Keratinocyte (primary cell): Measurements from ENCODE around the gene TKFC. TPM values are rescaled to one million over a fixed set of nuclear protein-coding genes. Genes with fewer than 3 reads are reported as not detected.

Source experiments
- DNase-seq: peaks from one replicate; pipeline ENCODE4 v3.0.0-alpha.2; 2011; ENCODE audit warnings: low read depth, missing footprints, low spot score
- FAIRE-seq: peaks from 2 replicates; lab custom pipeline; 2011; peaks lifted over from hg19 to GRCh38; lab: Jason Lieb, UNC
- H2AFZ ChIP-seq: 2 replicates; pipeline ENCODE4 v1.6.0; 2012; ENCODE audit warnings: low read length, control low read depth, inconsistent platforms; ENCODE audit not compliant: control insufficient read depth
- H3K27ac ChIP-seq: 2 replicates; pipeline ENCODE4 v1.5.1; 2011; ENCODE audit warnings: low read length; ENCODE audit not compliant: control insufficient read depth, insufficient read depth
- H3K27me3 ChIP-seq: 3 replicates; pipeline ENCODE4 v1.6.0; 2011; ENCODE audit warnings: low read length; ENCODE audit not compliant: control insufficient read depth, insufficient read depth; ENCODE audit errors: extremely low read depth
- H3K36me3 ChIP-seq, 2 experiments: 2 replicates in 1 of 2; 3 replicates in 1 of 2; pipeline ENCODE4 v1.5.1; 2011; ENCODE audit warnings: low read length in 2 of 2, mild to moderate bottlenecking in 1 of 2; ENCODE audit not compliant: control insufficient read depth in 2 of 2, insufficient read depth in 2 of 2; ENCODE audit errors: extremely low read depth in 1 of 2
- H3K4me1 ChIP-seq: 3 replicates; pipeline ENCODE4 v1.5.1; 2011; ENCODE audit warnings: low read length; ENCODE audit not compliant: control insufficient read depth, insufficient read depth; ENCODE audit errors: extremely low read depth
- H3K4me2 ChIP-seq: 3 replicates; pipeline ENCODE4 v1.6.0; 2011; ENCODE audit warnings: low read depth, low read length; ENCODE audit not compliant: control insufficient read depth, insufficient read depth; ENCODE audit errors: extremely low read depth
- H3K4me3 ChIP-seq, 3 experiments: fragments of 200-600 bp in 1 of 3; sonication (generic) in 1 of 3; 2 replicates in 2 of 3; 3 replicates in 1 of 3; pipeline ENCODE4 v1.5.1; 2011 to 2016; ENCODE audit warnings: low read length in 3 of 3, mild to moderate bottlenecking in 3 of 3, control low read depth in 2 of 3, inconsistent platforms in 1 of 3, low read depth in 1 of 3, mixed read lengths in 1 of 3, mixed run types in 1 of 3, moderate library complexity in 1 of 3; ENCODE audit not compliant: control insufficient read depth in 2 of 3, insufficient read depth in 2 of 3; ENCODE audit errors: extremely low read depth in 1 of 3
- H3K79me2 ChIP-seq: 2 replicates; pipeline ENCODE4 v1.6.0; 2012; ENCODE audit warnings: low read length; ENCODE audit not compliant: control insufficient read depth, insufficient read depth
- H3K9ac ChIP-seq: 3 replicates; pipeline ENCODE4 v1.6.0; 2011; ENCODE audit warnings: low read length; ENCODE audit not compliant: control insufficient read depth, insufficient read depth; ENCODE audit errors: extremely low read depth
- H3K9me1 ChIP-seq: 3 replicates; pipeline ENCODE4 v1.6.0; 2011; ENCODE audit warnings: low read length; ENCODE audit not compliant: control insufficient read depth, insufficient read depth; ENCODE audit errors: extremely low read depth
- H3K9me3 ChIP-seq: 2 replicates; pipeline ENCODE4 v1.5.1; 2012; ENCODE audit warnings: low read depth, low read length; ENCODE audit not compliant: control insufficient read depth
- H4K20me1 ChIP-seq: 3 replicates; pipeline ENCODE4 v1.6.0; 2011; ENCODE audit warnings: low read length; ENCODE audit not compliant: control insufficient read depth, insufficient read depth; ENCODE audit errors: extremely low read depth
- EZH2 ChIP-seq: IDR thresholded peaks from one replicate; pipeline ENCODE4 v1.6.1; 2012; ENCODE audit warnings: inconsistent platforms, mild to moderate bottlenecking, low read length, moderate library complexity
- dilution Hi-C: fragments of 300-500 bp; cut with MboI; formaldehyde crosslinking; loops from one replicate; pipeline ENCODE4 v1.7.0; 2020; ENCODE audit warnings: low sequenced_read_pairs; ENCODE audit not compliant: extremely low pct_ligation_motif_present
- polyA plus RNA-seq, 5 experiments: library from polyadenylated mRNA; depleted of rRNA in 3 of 5; stranded (reverse) in 3 of 5; stranded (forward) in 1 of 5; unstranded in 1 of 5; fragments of >200 nt; gene quantifications; 1 replicate in 1 of 5; 2 replicates in 3 of 5; 3 replicates in 1 of 5; pipeline versions ENCODE4 v1.2.1 to v1.2.3, GENCODE V29; 2011 to 2012; ENCODE audit warnings: missing spikeins in 2 of 5, low read depth in 1 of 5, low replicate concordance in 1 of 5
- TF ChIP-seq, protein P1 (sequence below), 3 experiments: IDR thresholded peaks in 1 of 3; conservative IDR thresholded peaks in 1 of 3; optimal IDR thresholded peaks in 1 of 3; 2 replicates in 2 of 3; 3 replicates in 1 of 3; pipeline versions ENCODE3 to v1.5.1; 2011; ENCODE audit warnings: low read length in 3 of 3, mild to moderate bottlenecking in 3 of 3, moderate library complexity in 2 of 3, control low read depth in 1 of 3, inconsistent platforms in 1 of 3; ENCODE audit not compliant: insufficient read depth in 2 of 3; ENCODE audit errors: extremely low read depth in 1 of 3

Gene TKFC
- polyA plus RNA-seq, 1 donor (not counting 4 experiments of a cell fraction or from before 2014, with no cell fraction given): 15.4 TPM

DNA sequence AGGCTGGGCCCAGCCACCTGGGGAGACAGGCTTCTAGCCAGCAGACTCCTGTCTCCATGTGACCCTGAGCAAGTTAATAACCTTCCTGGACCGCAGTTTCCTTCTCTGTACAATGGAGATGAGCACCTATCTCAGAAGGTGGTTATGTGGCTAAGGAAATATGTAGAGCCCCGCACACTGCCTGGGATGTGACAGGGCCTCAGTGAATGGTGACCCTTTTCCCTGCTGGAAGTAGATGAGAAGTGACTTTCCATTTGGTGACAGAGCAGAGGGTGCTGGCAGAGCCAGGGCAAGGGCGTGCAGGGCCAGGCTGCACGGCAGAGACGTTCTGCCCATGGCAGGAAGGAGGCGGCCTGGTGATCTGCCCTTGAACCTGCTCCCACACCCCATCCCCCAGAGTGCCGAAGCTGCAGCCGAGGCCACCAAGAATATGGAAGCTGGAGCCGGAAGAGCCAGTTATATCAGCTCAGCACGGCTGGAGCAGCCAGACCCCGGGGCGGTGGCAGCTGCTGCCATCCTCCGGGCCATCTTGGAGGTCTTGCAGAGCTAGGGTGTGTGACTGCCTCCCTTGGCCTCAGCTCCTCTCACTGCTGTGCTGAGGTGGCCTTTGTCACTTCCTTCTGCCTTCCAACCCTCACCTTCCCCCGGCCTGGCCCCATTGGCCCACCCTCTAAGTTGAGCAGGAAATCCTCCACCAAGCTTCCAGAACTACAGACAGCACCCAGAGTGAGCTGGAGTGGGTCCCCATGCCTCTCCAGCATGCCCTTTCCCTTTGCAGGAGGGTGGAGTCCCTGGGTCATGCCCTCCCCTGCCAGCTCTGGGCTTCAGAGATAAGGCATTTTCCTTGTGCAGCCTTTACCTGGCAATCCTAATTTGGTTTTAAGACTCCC lies 13.2 kb downstream of the TKFC start:
- Histone ChIP-seq H3K4me3 (no peak overlapping the region), H3K4me1 (peaks cover 5% of the 10 kb centered on the region), H3K9ac (no peak overlapping the region), H3K4me2 (no peak overlapping the region), H3K36me3 (peaks cover 24 to 25% of the 10 kb centered on the region in 2 experiments), H3K27me3 (no peaks in the 10 kb centered on the region), H3K9me3 (no peaks in the 10 kb centered on the region), H2AFZ (no peak overlapping the region), H3K79me2 (no peaks in the 10 kb centered on the region), H3K9me1 (peaks cover 2% of the 10 kb centered on the region), H4K20me1 (no peaks in the 10 kb centered on the region), H3K27ac (no peak overlapping the region)
- DNase-seq: no peak
- TF ChIP-seq EZH2: no peak
- TF ChIP-seq, protein P1, sequence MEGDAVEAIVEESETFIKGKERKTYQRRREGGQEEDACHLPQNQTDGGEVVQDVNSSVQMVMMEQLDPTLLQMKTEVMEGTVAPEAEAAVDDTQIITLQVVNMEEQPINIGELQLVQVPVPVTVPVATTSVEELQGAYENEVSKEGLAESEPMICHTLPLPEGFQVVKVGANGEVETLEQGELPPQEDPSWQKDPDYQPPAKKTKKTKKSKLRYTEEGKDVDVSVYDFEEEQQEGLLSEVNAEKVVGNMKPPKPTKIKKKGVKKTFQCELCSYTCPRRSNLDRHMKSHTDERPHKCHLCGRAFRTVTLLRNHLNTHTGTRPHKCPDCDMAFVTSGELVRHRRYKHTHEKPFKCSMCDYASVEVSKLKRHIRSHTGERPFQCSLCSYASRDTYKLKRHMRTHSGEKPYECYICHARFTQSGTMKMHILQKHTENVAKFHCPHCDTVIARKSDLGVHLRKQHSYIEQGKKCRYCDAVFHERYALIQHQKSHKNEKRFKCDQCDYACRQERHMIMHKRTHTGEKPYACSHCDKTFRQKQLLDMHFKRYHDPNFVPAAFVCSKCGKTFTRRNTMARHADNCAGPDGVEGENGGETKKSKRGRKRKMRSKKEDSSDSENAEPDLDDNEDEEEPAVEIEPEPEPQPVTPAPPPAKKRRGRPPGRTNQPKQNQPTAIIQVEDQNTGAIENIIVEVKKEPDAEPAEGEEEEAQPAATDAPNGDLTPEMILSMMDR (optimal IDR thresholded peaks at IDR 0.05 in 1 of 3, IDR thresholded peaks at IDR 0.05 in 1 of 3, conservative IDR thresholded peaks at IDR 0.05 in 1 of 3; ENCODE audit: extremely low read depth in 1 of 3, insufficient read depth in 2 of 3, low read length in 3 of 3): no peak
- dilution Hi-C loops: no loop called here
- FAIRE-seq: no peak

DNA sequence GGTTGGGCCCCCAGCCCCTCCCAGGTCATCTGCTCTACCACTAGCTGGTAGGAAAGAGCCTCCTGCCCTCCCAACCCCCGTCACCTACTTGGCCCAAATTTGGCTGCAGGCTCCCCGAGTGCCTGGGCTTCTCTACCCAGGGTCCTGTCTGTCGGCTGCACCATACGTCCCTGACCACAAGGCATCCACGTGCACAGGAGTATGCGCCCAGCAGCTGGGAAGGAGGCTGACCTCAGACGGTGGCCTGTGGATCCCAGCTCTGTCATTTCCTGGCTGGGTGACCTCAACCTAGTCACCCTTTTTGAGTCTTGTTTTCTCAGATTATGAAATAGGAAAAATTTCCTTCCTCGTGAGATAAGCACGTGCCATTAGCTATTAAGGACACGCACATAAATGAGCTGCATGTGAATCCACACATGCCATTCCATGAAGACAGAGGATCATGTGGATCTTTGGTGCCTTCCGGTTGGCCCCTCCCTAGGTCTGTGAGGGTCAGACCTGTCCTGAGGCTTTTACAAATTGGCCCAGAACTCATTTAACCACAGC lies 15.0 kb downstream of the TKFC start:
- dilution Hi-C loops: no loop called here
- Histone ChIP-seq H3K9me1 (peaks cover 2% of the 10 kb centered on the region), H3K79me2 (no peaks in the 10 kb centered on the region), H3K4me1 (peaks cover 5% of the 10 kb centered on the region), H3K27me3 (no peaks in the 10 kb centered on the region), H2AFZ (no peak overlapping the region), H3K36me3 (peaks cover 29% of the 10 kb centered on the region in 2 experiments), H3K4me3 (no peak overlapping the region), H3K9me3 (no peaks in the 10 kb centered on the region), H3K4me2 (no peak overlapping the region), H3K9ac (no peak overlapping the region), H3K27ac (no peak overlapping the region), H4K20me1 (no peaks in the 10 kb centered on the region)
- no peak for FAIRE-seq
- DNase-seq: no peak
- TF ChIP-seq EZH2: no peak
- TF ChIP-seq, protein P1 (optimal IDR thresholded peaks at IDR 0.05 in 1 of 3, IDR thresholded peaks at IDR 0.05 in 1 of 3, conservative IDR thresholded peaks at IDR 0.05 in 1 of 3; ENCODE audit: extremely low read depth in 1 of 3, insufficient read depth in 2 of 3, low read length in 3 of 3): no peak
